Right renal cortex interstitium (tissue), 3 donors: ENCODE measurements around the gene AMMECR1. TPM values are rescaled to one million over a fixed set of nuclear protein-coding genes. Genes with fewer than 3 reads are reported as not detected.

Source experiments
- DNase-seq, 3 donors: peaks; one replicate each; pipeline ENCODE4 v3.0.0-alpha.2; 2013; ENCODE audit warnings: low read depth in 3 of 3, low spot score in 2 of 3
- polyA plus RNA-seq, 3 donors: library from polyadenylated mRNA; unstranded; fragments of 120-200 nt; gene quantifications; one replicate each; pipeline ENCODE4 v1.2.1, GENCODE V29; 2013; ENCODE audit not compliant: insufficient read length in 3 of 3

Gene AMMECR1
- polyA plus RNA-seq, 3 donors, result 18.8 to 19.6 (median 19.2) TPM

- DNase-seq, result no peak
These were observed 103.2 kb downstream of the AMMECR1 start for GRCh38 chrX:110214684-110215083.

- DNase-seq, result no peak
These were observed 104.7 kb downstream of the AMMECR1 start for GRCh38 chrX:110213183-110213582.

- DNase-seq, result no peak
These were observed 105.6 kb downstream of the AMMECR1 start for GRCh38 chrX:110212299-110212698.

- no peak for DNase-seq
These were observed 106.5 kb downstream of the AMMECR1 start for GRCh38 chrX:110211340-110211739.

- DNase-seq, result no peak
These were observed 107.3 kb downstream of the AMMECR1 start for GRCh38 chrX:110210417-110211139.

GRCh38 chrX:110208092-110208491, 109.8 kb downstream of the AMMECR1 start:
- no peak for DNase-seq

GRCh38 chrX:110204986-110205385, 112.9 kb downstream of the AMMECR1 start:
- DNase-seq, result no peak

GRCh38 chrX:110201799-110202198, 116.1 kb downstream of the AMMECR1 start:
- DNase-seq, result no peak

- DNase-seq, result no peak
These were observed 122.9 kb downstream of the AMMECR1 start for GRCh38 chrX:110194977-110195376.

- DNase-seq, result no peak
These were observed 125.4 kb downstream of the AMMECR1 start for GRCh38 chrX:110192516-110192915.

- no peak for DNase-seq
These were observed 129.0 kb downstream of the AMMECR1 start for GRCh38 chrX:110188701-110189558.

- no peak for DNase-seq
These were observed 134.6 kb downstream of the AMMECR1 start for GRCh38 chrX:110183314-110183713.

GRCh38 chrX:110182865-110183264, 135.0 kb downstream of the AMMECR1 start:
- no peak for DNase-seq

- DNase-seq, result no peak
These were observed 135.5 kb downstream of the AMMECR1 start for GRCh38 chrX:110182362-110182761.

GRCh38 chrX:110181459-110182137, 136.3 kb downstream of the AMMECR1 start:
- DNase-seq, result no peak

GRCh38 chrX:110180928-110181310, 137.0 kb downstream of the AMMECR1 start:
- no peak for DNase-seq

GRCh38 chrX:110180176-110180927, 137.5 kb downstream of the AMMECR1 start:
- no peak for DNase-seq

- no peak for DNase-seq
These were observed 139.6 kb downstream of the AMMECR1 start for GRCh38 chrX:110178179-110178865.

- DNase-seq, result no peak
These were observed 142.2 kb downstream of the AMMECR1 start for GRCh38 chrX:110175696-110176095.

GRCh38 chrX:110175146-110175545, 142.7 kb downstream of the AMMECR1 start:
- DNase-seq, result no peak
